Fibroblast of lung (primary cell): Measurements from ENCODE around the gene C12orf60. TPM values are rescaled to one million over a fixed set of nuclear protein-coding genes. Genes with fewer than 3 reads are reported as not detected.

Source experiments
- DNase-seq, 2 donors: peaks; one replicate each; pipeline versions ENCODE4 v3.0.0 to v3.0.0-alpha.2; 2010; ENCODE audit warnings: low read depth in 2 of 2
- H2AFZ ChIP-seq: 2 replicates; pipeline ENCODE4 v1.5.1; 2012; ENCODE audit warnings: low read length, control low read depth, inconsistent platforms
- H3K27ac ChIP-seq: 2 replicates; pipeline ENCODE4 v1.5.1; 2011; ENCODE audit warnings: low read length, control low read depth; ENCODE audit not compliant: insufficient read depth
- H3K27me3 ChIP-seq: 2 replicates; pipeline ENCODE4 v1.5.1; 2011; ENCODE audit warnings: mild to moderate bottlenecking, low read length; ENCODE audit not compliant: control insufficient read depth, insufficient read depth
- H3K36me3 ChIP-seq: 2 replicates; pipeline ENCODE4 v1.5.1; 2011; ENCODE audit warnings: low read length; ENCODE audit not compliant: control insufficient read depth, insufficient read depth
- H3K4me1 ChIP-seq: 2 replicates; pipeline ENCODE4 v1.5.1; 2011; ENCODE audit warnings: low read length; ENCODE audit not compliant: control insufficient read depth, insufficient read depth; ENCODE audit errors: extremely low read depth
- H3K4me2 ChIP-seq: 2 replicates; pipeline ENCODE4 v1.5.1; 2011; ENCODE audit warnings: low read length, control low read depth; ENCODE audit not compliant: insufficient read depth; ENCODE audit errors: extremely low read depth
- H3K4me3 ChIP-seq, 4 experiments: fragments of 200-600 bp in 1 of 4; sonication (generic) in 1 of 4; replicated peaks in 1 of 4; 2 replicates each; pipeline ENCODE4 v1.5.1; 2011 to 2016; ENCODE audit warnings: low read length in 4 of 4, low read depth in 3 of 4, mild to moderate bottlenecking in 3 of 4, control low read depth in 2 of 4, inconsistent platforms in 1 of 4, mixed read lengths in 1 of 4; ENCODE audit not compliant: insufficient read depth in 1 of 4; ENCODE audit errors: control extremely low read depth in 1 of 4
- H3K79me2 ChIP-seq: 2 replicates; pipeline ENCODE4 v1.5.1; 2012; ENCODE audit warnings: mild to moderate bottlenecking, low read length, inconsistent platforms; ENCODE audit not compliant: control insufficient read depth, insufficient read depth
- H3K9ac ChIP-seq: 2 replicates; pipeline ENCODE4 v1.5.1; 2011; ENCODE audit warnings: mild to moderate bottlenecking, low read length, control low read depth; ENCODE audit not compliant: insufficient read depth
- H3K9me3 ChIP-seq: 2 replicates; pipeline ENCODE4 v1.5.1; 2012; ENCODE audit warnings: low read depth, low read length; ENCODE audit not compliant: control insufficient read depth, insufficient read depth
- H4K20me1 ChIP-seq: 2 replicates; pipeline ENCODE4 v1.5.1; 2011; ENCODE audit warnings: low read length; ENCODE audit not compliant: control insufficient read depth, insufficient read depth; ENCODE audit errors: extremely low read depth
- CTCF ChIP-seq, 2 donors: IDR thresholded peaks in 1 of 2; conservative IDR thresholded peaks in 1 of 2; 1 replicate in 1 of 2; 2 replicates in 1 of 2; pipeline ENCODE4 v1.5.1; 2011 to 2012; ENCODE audit warnings: low read length in 2 of 2, control low read depth in 1 of 2, inconsistent platforms in 1 of 2, low read depth in 1 of 2, mild to moderate bottlenecking in 1 of 2
- EZH2 ChIP-seq: IDR thresholded peaks from 2 replicates; pipeline ENCODE4 v1.5.1; 2012; ENCODE audit warnings: low read length, control low read depth, mild to moderate bottlenecking; ENCODE audit errors: missing control alignments
- polyA plus RNA-seq, 2 donors: library from polyadenylated mRNA; depleted of rRNA in 1 of 2; stranded (reverse) in 1 of 2; unstranded in 1 of 2; fragments of >200 nt; gene quantifications; 2 replicates each; pipeline ENCODE4 v1.2.1, GENCODE V29; 2011 to 2012; ENCODE audit warnings: missing spikeins in 1 of 2
- total RNA-seq: library from RNA; depleted of rRNA; stranded (reverse); fragments of >200 nt; gene quantifications from 2 replicates; pipeline ENCODE4 v1.2.1, GENCODE V29; 2014

The C12orf60 gene
- total and polyA plus RNA-seq, 2 donors (not counting 1 experiment from before 2014, with no cell fraction given) = 1.1 to 1.5 TPM

DNA sequence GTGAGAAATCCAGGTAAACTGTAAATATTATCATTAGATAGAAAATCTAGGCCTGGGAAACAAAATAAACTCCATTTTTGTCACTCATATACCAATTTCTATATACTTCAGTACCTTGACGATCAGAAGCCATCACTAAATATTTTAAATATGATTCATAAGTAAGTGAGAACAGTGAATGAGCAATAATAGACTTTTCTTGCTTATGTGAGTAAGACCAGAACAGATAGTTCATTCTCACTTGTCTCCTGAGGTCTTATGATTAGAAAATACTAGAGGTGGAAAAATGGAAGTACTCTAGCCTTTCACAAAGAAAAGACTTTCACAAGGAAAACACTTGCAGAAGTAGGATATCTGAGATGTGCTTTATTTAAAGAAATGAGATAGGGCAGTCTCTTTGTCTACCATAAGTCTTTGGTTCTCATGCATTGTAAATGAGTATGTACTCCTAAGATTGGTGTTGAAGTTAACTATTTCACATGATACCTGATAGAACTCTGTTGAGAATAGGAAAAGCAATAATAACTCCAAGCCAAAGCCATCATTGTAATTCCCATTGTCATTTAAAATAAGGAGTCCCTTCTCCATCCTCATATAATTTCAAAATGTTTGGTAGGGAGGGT lies 20.7 kb downstream of the C12orf60 start:
- Histone ChIP-seq H2AFZ (no peak overlapping the region), H3K27me3 (no peaks in the 10 kb centered on the region), H3K4me2 (no peak overlapping the region), H3K79me2 (no peaks in the 10 kb centered on the region), H3K9me3 (no peaks in the 10 kb centered on the region), H3K4me1 (no peaks in the 10 kb centered on the region), H4K20me1 (no peaks in the 10 kb centered on the region), H3K4me3 (no peak overlapping the region), H3K36me3 (no peaks in the 10 kb centered on the region), H3K27ac (no peak overlapping the region), H3K9ac (no peak overlapping the region)
- peak; percentile 17 to 23 for DNase-seq
- no peak for TF ChIP-seq CTCF (conservative IDR thresholded peaks at IDR 0.05 in 1 of 2, IDR thresholded peaks at IDR 0.05 in 1 of 2; ENCODE audit: low read depth in 1 of 2, low read length in 2 of 2)
- no peak for TF ChIP-seq EZH2

- H4K20me1 ChIP-seq = no peaks in the 10 kb centered on the region
- H3K4me2 ChIP-seq = no peak overlapping the region
- no peak overlapping the region for H3K9ac ChIP-seq
- H3K27me3 ChIP-seq = no peaks in the 10 kb centered on the region
- TF ChIP-seq EZH2 = no peak
- no peak for TF ChIP-seq CTCF (conservative IDR thresholded peaks at IDR 0.05 in 1 of 2, IDR thresholded peaks at IDR 0.05 in 1 of 2; ENCODE audit: low read depth in 1 of 2, low read length in 2 of 2)
- no peaks in the 10 kb centered on the region for H3K79me2 ChIP-seq
- H2AFZ ChIP-seq = no peak overlapping the region
- no peaks in the 10 kb centered on the region for H3K9me3 ChIP-seq
- no peaks in the 10 kb centered on the region for H3K4me1 ChIP-seq
- no peak for DNase-seq
- no peaks in the 10 kb centered on the region for H3K36me3 ChIP-seq
- H3K4me3 ChIP-seq = no peak overlapping the region
- no peak overlapping the region for H3K27ac ChIP-seq
Measured at GRCh38 chr12:14825256-14825655, 21.8 kb downstream of the C12orf60 start.

- peak overlapping the region; percentile 34 for H2AFZ ChIP-seq
- H3K4me1 ChIP-seq = no peaks in the 10 kb centered on the region
- H3K9me3 ChIP-seq = no peaks in the 10 kb centered on the region
- no peak for TF ChIP-seq EZH2
- TF ChIP-seq CTCF (conservative IDR thresholded peaks at IDR 0.05 in 1 of 2, IDR thresholded peaks at IDR 0.05 in 1 of 2; ENCODE audit: low read depth in 1 of 2, low read length in 2 of 2) = no peak
- H3K36me3 ChIP-seq = no peaks in the 10 kb centered on the region
- no peaks in the 10 kb centered on the region for H3K79me2 ChIP-seq
- H3K9ac ChIP-seq = no peak overlapping the region
- H3K27me3 ChIP-seq = no peaks in the 10 kb centered on the region
- H3K27ac ChIP-seq = no peak overlapping the region
- H3K4me3 ChIP-seq = no peak overlapping the region
- H4K20me1 ChIP-seq = no peaks in the 10 kb centered on the region
- H3K4me2 ChIP-seq = no peak overlapping the region
- peak in 1 of 2 donors; percentile 5 for DNase-seq
Measured at GRCh38 chr12:14826491-14826890, 23.0 kb downstream of the C12orf60 start.
